ENCODE measurements around the gene SRCAP.

The SRCAP gene

GRCh38 chr16:30698816-30699614 is at the start of gene SRCAP:
SRCAP (plus strand) TSS chr16:30699171; CDS start chr16:30700825, 1,654 bp downstream.
- DNase-seq, result peak; percentile 62 to 88

DNA sequence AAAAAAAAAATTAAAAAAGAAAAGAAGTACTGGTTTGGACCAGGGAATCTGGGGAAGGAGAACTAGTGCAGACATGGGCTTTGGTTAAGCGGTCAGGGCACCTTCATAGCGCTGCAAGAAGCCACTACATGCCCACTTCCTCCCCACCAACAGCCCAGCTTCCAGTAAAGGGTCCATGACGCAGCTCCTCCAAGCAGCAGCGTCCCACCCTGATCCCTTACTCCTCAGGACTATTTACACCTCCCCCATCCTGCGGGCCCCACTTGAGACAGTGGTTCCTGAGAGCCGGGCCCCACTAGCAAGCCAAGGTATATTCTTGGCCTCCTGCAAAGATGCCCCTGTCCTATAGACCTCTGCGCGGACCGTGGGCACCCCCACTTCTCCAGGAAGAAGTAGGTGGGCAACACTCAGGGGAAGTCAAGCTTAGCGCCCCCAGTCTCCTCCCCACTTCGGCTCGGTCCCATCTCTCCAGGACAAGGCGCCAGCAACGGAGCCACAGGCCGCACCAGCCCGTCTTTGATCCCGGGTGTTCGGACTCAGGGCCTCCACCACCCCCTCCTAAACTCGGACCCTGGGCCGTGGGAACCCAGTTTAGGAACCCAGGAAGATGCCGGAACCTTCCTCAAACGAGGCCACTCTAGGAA is 49.1 kb upstream of the SRCAP start:
- no peak for DNase-seq

GRCh38 chr16:30650369-30651123 is 48.4 kb upstream of the SRCAP start, which contains the start of gene PRR14:
PRR14 (plus strand) TSS chr16:30650960; CDS start chr16:30651646, 686 bp downstream.
- DNase-seq, result peak; percentile 98 to 99

DNA sequence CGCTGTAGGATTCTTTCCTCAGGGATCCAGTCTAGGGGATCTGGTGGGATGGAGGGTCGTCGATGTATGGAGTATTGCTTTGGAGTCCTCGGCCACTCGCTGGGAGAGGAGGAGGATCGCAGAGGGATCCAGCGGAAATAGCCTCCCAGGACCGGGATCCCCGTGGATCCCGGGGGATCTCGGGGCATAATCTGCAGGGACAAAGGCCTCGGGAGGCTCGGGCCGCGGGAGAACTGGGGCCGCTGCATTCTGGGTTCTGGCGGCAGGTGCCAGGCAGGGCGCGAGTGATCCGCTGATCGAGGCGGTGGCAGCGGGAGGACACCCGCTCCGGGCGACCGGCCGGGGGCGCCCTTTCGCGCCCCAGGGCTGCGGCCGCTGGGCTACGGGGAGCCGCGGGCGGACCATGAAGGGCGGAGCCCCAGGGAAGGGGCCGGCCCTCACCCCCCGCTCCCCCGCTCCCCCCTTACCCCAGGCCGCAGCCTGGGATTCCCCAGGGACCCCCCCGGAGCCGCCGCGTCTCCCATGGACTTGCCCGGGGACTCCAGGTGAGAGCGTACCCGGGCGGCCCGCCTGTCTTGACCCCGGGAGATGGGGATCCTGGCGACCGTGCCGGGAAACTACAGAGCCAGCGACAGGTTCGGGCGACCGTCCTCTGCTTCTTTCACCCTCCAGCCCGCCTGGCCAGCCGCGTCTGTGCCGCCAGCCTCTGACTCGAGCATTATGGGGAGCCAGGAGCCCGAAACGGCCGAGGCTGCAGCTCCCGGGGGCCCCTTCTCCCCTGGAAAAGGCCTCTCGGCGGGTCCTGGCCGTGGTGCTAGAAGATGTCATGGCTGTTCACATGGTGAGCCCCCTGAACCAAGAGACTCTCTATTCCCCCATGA is 47.6 kb upstream of the SRCAP start:
- DNase-seq, result peak; percentile 32 to 84

GRCh38 chr16:30652005-30652296 is 47.0 kb upstream of the SRCAP start:
- DNase-seq, result no peak

DNA sequence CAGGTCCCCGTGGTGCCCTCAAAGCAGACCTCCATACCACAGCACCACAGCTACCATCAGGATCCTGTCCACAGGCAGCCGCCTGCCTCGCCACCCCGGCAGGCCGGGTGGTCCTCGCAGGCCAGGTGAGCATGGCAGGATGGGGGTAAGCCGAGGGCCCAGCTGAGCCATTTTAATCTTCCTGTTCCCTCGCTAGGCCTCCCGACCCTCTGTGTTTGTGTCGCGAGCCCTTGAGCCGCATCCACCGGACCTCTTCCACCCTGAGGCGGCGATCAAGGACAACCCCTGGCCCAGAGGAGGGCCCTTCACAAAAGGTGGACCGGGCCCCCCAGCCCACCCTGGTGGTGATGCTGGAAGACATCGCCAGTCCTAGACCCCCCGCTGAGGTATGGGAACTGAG is 46.3 kb upstream of the SRCAP start:
- no peak for DNase-seq

- DNase-seq, result no peak
Observed at GRCh38 chr16:30654856-30655255, 44.1 kb upstream of the SRCAP start.

GRCh38 chr16:30655815-30656347 is 43.1 kb upstream of the SRCAP start:
- DNase-seq, result no peak

GRCh38 chr16:30656388-30656787 is 42.6 kb upstream of the SRCAP start:
- DNase-seq, result no peak

DNA sequence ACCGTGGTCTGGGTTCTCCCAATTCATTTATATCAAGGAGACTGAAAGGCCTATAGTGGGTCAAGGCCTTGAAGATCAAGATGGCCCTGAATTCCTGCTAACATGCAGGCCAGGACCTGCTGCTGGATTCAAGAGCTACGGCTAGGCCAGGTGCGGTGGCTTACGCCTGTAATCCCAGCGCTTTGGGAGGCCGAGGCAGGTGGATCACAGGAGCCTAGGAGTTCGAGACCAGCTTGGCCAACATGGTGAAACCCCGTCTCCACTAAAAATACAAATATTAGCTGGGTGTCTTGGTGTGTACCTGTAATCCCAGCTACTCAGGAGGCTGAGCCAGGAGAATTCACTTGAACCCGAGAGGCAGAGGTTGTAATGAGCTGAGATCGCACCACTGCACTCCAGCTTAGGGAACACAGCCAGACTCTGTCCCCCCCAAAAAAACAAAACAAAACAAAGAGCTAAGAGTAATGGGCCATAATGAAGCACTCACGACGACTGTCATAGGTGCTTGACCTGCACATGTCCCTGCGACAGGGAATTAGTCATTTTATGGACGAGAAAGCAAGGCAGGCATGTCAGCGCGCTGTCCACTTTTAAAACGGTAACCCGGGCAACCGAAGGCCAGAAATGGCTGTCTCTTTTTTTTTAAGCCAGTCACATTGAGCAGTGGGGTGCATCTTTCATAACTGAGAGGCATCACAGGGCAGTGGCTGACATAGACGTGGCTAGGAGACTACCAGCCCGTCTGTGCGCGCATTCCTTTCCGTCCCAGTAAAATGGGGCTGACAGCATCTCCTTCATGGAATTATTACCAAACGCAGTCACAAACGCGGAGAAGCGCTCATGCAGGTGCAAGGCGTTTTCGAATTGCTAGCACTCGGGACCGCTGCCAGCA is 41.8 kb upstream of the SRCAP start:
- DNase-seq, result no peak

DNA sequence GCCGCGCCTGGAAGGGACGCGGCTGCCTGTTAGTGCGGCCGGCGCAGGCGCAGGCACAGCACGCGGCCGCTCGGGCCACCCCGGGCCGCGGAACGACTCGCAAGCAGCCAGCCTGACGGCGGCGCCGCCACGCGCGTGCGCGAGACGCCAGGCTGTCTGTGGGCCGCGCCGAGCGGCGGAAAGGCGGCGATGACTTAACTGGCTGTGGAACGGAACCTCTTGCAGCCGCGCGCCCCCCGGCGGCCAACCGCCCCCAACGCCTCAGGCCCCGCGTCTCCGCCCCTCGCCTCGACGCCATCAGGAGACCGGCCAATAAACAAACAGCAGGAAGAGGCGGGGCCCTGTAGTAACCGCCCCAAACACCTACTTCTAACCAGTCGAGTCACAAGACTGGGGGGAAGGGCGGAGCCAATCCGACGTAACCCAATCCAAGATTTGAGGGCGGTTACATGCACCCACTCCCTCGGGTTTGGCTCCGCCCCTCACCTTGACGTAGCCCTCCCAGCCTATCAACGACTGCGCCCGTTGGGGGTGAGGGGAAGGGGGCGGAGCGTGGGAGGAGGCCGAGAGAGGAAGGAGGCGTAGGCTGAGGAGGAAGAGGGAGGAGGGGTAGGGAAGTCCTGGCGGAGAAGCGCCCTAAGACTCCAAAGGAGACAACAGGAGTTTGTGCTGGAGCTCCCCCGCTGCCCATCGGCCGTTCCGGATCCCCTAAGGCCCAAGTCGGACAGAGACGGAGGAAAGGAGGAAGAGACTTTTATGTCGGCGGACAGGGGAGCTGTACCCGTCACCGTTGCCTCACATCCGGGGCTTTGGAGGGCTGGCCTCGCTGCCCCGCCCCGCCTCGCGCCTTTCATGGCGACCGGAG is 40.9 kb upstream of the SRCAP start, which contains the start of gene FBRS:
Gene FBRS (plus strand): TSS at position 566 of the 865 bp plus-strand sequence. CDS start 1,088 bp downstream, outside the sequence.
- peak; percentile 100 for DNase-seq

GRCh38 chr16:30658731-30659506 is 40.1 kb upstream of the SRCAP start:
- DNase-seq, result peak; percentile 70 to 96

GRCh38 chr16:30659507-30660423 is 39.2 kb upstream of the SRCAP start:
- no peak for DNase-seq

DNA sequence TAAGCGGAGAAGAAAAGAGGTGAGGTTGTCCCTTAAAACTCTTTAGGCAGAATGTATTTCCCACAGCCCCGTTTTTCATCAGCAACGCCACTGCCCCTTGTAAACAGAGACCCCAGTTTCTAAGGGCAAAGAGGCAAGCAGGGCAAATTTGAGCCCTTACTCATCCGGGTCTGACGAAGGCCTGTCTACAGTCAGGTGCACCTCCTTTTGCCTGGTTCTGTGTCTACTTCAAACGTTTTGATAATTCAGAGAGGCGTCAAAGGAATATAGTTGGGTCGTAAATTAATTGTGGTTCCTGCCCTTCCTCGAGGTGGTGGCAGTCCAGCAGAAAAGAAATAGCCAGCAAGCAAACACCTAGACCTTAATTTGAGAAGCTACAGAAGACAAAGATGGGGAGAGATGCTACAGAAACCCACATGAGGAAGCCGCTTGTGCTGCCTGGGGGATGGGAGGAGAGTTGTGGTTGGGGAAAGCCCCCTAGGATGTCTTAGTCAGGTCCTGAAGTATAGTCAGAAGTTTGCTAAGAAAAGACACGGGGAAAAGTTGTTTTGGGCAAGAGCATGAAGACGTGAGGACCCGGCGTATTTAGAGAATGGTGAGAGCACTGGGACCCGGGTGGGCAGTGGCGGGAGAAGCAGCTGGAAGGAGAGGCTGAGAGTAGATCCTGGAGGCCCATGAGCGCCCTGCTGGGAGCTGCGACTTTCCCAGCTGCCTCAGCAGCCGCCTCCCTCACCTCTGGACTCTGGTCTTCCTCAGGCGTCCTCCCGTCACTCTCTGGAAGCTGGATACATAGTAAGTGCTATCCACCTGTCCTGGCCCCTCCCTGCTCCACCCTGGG is 38.3 kb upstream of the SRCAP start:
- DNase-seq, result peak in 1 of 2 experiments; percentile 30

DNA sequence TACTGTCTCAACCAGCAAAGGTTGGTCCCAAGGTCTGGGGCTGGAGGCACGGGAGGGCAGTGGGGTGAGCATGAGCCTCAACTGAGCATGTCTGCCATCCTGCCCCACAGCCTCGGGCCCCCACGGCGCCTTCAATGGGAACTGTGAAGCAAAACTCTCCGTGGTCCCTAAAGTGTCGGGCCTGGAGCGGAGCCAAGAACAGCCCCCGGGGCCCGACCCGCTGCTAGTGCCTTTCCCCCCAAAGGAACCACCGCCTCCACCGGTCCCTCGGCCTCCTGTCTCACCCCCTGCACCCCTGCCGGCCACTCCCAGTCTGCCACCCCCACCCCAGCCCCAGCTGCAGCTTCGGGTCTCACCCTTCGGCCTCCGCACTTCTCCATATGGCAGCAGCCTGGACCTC is 36.5 kb upstream of the SRCAP start:
- DNase-seq, result no peak

DNA sequence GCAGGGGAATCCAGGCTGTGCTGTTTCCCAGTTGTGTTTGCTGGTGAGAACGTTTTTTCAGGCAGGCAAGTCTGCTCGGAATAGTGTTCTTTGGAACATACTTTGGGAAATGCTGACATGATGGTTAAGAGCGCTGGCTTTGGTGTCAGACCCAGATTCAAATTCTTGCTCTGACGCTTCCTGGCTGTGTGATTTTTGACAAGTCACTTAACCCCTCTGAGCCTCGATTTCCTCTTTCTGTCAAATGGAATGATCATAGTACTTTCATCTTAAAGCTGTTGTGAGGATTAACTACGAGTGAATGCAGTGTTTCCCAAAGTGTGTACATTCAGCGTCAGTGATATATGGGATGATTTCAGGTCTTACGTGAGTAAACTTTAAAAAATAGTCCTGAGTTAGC is 35.9 kb upstream of the SRCAP start:
- DNase-seq, result no peak

DNA sequence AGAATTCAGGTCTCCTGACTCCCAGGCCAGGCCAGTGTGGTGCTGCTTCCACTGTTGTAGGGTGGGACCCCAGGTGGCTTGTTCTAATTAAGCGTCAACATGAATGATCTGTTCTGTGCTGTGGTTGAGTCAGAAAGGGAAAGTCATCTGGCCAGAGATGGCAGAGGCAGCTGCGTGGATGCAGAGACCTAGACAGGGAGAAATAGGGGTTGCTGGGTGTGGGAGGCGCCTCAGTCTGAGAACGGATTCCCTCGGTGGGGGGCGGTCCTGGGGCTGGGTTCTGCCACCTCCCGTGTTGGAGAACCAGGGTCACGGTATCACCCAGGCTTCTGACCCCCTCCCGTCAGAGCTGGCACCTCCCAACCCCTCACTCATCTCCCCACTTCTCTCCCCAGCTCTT is 35.2 kb upstream of the SRCAP start:
- no peak for DNase-seq
